Left forelimb (tissue), 1 donor: ENCODE results near the gene SMTN.
"Not testable (repeated sequence)": the region's sequence is repeated elsewhere in the genome, so short reads cannot be mapped to it uniquely, and the experiment has no call there.

Source experiments
- DNase-seq: peaks from one replicate; pipeline ENCODE4 v3.0.0-alpha.2; 2018; ENCODE audit warnings: low spot score

SMTN gene

DNA sequence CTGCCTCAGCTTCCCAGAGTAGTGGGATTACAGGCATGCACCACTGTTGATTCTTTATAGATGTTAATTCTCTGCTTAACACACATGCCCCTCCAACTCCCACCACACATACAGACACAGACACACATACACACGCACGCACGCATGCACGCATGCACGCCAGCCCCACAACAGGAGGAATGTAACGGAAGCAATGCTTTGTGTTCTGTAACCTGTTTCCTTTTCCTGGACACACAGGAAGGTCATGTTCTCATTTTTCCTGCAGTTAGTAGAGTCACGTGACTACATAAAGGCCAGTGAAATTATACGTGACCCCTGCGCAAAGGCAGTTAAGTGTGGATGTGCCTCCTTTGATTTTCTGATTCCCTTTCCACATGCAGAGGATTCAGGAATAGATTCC, 8.0 kb upstream of the SMTN start:
- DNase-seq, result not testable (repeated sequence)

DNA sequence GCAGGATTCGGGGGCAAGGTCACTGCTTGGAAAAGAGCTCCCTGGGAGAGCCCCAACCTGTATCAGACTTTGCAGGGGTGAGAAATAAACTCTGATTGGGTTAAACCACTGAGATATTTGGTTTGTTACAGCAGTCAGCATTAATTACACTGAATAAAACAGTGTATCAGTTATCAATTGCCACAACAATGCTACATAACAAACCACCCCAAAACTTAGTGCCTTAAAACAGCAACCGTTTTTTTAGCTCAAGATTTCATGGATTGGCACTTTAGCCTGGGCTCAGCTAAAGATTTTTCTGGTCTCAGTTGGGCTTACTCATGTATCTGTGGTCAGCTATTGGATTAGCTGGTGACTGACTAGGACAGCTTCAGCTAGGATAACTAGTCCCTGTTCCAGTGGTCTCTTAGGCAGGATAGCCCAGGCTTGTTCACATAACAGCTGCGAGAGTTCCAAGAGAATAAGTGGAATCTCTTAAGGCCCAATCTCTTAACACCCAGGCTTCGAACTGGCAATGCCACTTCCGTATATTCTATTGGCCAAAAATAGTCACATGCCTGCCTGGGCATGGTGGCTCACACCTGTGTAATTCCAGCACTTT, 7.5 kb upstream of the SMTN start:
- not testable (repeated sequence) for DNase-seq

DNA sequence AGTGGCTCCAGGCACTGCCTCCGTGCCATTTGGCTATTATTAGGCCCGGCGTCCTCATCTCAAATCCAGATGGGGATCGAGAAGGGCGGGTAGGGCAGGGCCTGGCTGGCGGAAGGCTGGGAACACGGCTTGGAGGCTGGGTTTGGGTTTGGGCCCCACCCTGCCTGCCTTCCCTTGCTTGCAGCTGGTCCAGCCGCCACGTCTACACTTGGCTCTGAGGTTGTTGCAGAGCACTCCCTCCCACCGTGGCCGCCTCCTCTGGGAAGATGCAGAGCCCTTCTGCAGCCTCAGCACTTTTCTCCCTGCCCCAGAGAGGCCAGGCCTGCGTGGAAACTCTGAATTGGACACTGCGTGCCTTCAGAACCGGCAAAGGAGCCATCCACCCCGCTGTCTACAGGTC, 5.2 kb upstream of the SMTN start:
- peak; percentile 91 for DNase-seq

DNA sequence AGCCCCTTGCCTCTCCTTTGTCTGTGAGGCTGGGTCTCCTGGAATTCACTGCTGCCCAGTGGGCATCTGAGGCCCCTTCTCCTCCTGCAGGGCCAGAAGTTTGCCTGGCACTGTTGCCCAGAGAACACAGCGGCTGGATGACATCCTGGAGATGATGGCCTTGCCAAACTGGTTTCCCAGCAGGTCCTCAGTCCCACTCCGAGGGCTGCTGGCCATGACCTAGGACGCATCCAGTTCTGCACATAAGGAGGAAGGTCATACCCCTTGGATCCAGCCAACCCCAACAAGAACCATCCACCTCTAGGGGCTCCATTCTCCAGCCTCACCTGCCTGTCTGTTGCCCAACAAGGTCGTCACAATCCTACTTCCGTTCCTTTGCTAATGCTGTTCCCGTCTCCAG, 3.4 kb upstream of the SMTN start:
- DNase-seq, result no peak

DNA sequence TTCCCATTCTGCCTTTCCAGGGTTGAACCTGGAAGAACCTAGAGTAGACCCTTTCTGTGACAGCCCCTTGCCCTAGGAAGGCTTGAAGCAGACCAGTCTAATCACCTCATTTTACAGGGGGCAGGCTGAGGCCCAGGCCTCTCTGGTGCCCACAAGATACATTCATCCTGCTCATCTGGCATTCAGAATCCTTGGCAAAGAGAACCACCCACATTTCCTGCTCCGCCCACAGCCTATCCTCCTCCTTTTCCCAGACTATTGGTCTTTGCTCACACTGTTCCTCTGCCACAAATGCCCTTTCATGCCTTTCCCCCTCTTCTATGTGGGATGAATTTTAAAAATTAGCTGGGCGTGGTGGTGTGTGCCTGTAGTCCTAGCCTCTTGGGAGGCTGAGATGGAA, 2.7 kb upstream of the SMTN start:
- DNase-seq, result not testable (repeated sequence)

DNA sequence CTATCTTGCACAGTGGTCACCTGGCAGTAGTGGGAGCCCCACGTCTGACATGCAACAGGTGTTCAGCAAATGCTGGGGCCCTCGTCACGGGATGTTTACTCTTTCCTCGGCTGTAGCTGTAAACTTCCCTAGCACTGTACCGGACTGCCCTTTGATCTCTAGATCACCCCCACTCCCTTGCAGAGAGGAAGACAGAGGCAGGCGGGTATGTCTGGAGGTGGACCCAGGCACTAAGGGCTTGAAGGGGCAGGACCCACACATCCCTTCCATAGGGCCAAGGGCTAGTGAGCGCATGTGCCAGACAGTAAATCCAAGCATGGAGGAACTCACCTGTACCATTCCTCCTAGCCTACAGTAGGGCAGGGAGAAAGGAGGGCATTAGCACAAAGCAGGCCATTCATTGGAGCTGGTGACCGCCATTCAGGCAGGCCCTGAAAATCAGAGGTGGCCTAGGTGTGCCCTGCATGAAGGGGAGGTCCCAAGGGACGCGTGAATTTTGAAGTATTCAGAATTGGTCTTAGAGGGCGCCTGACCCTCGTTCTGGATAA, 1.9 kb upstream of the SMTN start:
- DNase-seq, result no peak

DNA sequence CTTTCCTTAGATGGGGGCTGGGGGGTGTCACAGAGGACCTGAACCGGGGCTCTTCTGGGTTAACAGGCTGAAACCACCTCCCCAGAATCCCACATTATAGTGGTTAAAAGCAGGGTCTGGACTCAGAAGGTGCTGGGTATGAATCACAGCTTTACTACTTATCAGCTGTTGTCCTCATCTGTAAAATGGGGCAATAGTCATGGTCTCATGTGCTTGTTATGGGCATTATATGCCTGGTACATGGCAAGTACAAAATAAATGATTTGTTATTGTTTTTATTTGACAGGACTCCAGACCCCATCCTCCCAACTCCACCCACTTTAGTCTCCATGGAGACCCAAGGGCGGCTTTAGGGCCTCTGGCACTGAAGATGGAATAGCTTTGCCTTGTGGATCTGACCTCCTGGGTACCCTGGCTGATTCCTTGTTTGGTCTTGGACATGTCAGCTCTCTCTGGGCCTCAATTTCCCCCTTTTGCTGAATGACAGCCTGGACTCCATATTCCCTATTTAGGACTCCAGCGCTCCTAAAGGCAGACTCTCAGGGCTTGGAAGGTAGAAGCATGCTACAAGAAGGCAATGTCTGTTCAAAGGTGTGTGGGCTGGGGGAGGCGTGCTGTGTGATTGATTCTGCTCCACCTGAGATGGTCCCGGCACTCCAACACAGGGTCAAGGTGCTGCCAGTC, 812 bp upstream of the SMTN start:
- DNase-seq, result no peak

DNA sequence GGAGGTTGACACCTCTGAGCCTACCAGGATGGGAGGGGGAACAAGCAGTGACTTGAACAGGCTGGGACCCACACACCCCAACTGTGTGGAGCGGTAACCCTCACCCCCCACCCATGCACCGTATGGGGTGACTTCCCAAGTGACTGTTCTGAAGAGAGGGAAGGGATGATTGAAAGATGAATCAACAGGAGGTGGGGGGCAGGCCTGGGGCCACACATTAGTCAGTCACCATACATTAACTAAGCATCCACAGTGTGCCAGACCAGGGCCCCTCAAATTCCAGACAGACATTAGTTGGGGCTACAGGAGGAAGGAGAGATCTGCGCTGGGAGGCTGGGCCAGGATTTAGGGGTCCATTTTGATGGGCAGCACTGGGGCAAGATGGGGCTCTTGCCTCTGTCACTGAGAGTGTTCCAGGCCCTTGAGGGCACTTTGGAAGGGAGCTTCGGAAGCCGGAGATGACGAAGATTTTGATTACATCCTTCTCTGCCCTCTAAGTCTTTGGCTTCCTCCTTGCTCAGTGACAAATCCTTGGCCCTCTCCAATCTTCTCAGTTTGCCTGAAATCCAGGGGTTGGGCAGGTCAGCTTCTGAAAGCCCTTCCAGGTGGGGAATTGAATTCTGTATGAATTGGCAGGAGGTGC, 966 bp downstream of the SMTN start:
- no peak for DNase-seq

DNA sequence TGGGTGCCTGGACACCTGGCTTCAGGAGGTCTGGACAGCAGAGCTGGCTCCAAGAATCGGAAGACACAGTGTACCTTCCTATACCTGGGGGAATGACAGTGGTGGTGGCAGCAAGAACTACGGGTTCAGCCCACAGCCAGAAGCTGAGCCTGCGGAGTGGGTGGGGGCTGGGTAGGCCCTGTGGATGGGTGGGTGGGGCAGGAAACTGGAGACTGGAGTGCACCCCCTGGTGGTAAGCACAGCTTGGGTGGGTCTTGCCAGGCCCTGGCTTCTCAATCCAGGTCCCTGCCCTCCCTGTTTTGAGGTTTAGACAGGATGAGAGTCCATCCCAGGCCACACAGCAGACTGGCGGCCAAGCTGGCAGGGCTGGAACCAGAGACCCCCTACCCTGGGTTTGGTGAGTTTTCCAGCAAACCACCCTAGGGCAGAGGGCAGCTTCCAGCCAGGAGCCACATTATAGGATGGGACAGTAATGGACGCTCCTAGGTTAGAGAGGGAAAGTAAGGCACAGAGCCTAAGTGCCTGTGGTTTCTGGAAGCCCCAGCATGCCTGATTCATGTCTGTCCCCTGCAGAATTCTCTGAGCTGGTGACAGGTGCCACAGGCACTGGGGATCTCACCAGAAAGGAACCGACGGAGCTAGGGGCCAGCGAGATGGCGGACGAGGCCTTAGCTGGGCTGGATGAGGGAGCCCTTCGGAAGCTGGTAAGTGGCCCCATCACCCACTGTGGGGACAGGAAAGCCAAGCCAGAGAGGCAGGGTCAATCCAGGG, 1.7 kb downstream of the SMTN start:
- no peak for DNase-seq

DNA sequence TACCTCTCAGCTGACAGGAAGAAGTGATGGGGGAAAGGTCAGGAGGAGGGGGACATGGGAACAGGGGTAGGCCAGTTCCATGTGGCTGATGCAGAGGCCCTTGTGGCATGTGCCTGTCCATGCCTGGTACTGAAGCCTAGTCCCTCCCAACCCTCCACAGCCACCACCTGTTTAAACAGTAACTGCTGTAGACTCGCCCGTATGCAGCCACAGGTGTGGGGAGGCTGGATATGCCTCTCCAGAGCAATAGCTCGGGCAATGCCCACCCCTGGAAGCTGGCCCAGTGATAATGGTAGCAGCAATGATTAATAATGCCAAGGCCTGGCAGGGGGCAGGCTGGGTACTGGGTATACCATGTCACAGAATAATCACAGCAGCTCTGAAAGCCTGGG, 2.3 kb downstream of the SMTN start:
- DNase-seq, result no peak

DNA sequence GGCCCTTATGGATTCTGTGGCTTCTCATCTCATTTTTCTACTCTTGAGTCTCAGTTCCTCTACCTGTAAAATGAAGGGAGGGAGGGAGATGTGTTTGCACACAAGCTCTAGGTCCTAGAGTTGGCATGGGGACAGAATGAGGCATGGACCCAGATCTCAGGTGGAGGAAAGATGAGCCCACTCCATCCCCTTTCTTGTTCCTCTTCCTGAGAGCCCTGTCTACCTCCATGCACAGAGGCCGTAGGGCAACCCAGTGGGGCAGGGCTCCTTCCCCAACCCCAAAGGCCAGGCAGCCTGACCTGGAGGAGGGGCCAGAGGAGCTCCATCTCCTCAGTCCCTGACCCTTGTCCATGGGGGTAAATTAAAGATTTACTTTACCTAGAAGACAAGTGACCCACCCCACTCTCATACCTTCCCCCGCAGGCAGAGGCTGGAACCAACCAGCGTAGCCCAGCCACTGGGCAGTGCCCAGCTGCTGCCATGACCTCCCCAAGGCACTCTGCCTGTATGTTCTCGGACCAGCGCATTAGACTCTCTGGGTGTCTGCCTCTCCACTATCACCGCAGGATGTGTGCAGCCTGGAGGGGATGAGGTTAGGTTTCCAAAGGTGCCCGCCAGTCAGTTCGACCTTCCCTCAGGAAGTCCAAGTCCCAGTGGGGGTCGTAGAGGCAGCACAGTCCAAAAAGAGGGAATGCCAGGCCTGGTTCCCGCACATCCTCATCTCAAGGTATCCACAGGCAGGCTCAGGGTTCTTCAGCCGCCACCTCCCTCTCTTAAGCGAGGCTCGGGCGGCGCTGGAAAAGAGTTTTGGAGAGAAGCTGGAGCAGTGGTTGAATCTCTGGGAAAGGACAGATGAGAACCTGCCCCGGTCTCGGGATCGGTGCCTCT, 3.0 kb downstream of the SMTN start:
- DNase-seq, result no peak

DNA sequence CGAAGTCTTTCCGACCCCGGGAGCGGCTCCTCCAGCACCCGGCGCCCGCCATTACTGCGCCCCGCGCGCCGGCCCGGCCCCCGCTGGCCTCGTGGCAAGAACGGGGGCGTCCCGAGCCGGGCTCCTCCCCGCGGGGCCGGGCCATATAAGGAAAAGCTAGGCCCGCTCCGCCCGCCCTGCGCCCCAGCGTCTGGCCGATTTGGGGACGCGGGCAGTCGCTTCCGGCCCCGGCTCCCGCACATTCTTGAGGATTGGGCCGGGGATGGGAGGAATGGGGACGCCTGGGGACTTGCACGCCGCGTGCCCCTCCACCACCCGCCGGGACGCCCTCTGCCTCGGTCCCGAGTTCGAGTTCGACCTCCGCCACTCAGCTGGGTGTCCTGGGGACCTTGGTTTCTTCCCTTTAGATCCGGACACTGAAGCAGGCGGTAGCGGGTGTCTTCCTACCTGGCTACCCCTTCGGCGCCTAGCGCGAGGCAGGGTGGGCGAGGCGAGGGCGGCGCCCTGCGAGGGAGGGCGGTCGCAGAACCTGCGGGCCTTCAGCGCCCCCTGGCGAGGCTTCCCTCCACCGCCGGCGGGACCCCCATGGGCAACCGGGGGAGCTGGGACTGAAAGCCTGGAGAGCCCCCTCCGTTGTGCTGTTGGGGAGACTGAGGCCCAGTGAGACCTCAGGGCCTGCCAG, 3.8 kb downstream of the SMTN start:
- peak; percentile 89 for DNase-seq

DNA sequence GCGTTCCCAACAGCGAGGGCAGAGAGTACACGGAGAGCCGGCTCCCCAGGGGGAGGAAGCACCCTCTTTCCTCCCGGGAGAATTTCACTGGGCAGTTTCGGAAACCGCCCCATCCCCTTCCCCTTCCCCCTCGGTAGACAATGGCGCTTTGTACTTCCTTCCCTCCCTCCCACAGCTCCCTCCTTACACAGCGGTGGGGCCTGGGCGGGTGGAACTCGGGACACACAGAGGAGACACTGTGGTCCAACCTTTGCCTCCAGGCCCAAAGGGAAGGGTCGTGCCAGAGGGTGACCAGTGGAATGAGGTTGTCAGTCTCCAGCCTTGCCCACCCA, 4.3 kb downstream of the SMTN start:
- no peak for DNase-seq

DNA sequence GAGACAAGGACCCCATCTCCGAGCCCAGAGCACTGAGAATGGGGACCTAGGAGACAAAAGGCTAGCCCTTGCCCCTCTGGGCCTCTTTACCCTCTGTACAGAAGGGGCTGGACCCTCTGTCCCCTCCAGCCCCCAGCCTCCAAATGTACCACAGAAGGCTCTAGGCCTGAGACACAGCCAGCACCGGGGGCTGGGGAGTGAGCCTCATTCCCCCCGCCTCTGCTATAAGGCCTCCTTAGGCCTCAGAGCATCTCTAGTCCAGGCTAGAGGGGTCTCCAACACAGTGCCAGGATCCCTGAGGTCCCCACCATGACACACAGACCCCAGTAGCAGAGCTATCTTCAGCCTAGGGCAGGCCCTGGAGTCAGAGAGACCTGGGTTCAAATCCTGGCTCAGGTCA, 4.8 kb downstream of the SMTN start:
- DNase-seq, result no peak

DNA sequence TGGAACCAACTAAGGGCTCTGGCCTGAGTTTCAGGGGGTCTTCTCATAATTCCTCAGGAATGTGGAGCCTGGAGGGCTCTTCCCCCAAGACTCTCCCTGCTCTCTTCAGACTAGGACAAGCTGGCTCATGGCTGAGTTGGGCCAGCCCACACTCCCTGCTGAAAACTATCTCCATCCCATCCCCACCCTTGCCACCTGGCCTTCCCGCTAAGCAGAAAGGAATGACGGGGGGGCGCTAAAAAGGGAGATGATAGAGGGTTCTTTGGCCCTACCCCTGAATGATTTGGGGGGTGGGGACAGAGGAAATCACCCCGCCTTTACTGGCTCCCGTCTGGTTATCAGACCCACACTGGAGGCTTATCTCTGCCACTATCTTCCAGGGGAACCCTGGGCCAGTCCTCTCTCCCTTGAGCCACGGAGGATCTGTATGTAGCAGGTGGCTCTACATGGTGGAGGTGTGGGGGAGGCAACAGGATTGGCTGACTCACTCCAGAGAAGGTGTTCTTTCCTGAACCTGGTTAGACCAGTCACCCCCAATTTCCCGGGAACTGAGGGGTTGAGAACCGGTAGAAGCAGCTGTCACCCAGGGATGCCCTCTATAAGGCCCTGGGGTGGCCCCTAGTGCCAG, 5.7 kb downstream of the SMTN start:
- peak; percentile 36 for DNase-seq

DNA sequence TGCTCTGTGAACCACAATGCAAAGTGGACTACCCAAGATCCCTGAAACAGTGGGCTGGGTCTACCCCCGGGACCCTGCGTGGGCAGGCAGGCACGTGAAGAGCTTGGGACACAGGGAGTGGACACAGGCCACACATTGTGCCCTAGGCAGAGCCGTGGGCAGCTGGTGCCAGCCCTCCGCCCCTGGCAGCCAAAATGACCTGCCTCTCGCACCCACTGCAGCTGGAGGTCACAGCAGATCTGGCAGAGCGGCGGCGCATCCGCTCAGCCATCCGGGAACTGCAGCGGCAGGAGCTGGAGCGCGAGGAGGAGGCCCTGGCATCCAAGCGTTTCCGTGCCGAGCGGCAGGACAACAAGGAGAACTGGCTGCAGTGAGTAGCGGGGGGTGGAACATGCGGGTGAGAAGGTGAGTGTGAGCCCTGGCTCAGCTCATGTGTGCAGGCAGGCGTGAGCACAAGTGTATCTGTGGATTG, 6.7 kb downstream of the SMTN start:
- DNase-seq, result peak; percentile 58

DNA sequence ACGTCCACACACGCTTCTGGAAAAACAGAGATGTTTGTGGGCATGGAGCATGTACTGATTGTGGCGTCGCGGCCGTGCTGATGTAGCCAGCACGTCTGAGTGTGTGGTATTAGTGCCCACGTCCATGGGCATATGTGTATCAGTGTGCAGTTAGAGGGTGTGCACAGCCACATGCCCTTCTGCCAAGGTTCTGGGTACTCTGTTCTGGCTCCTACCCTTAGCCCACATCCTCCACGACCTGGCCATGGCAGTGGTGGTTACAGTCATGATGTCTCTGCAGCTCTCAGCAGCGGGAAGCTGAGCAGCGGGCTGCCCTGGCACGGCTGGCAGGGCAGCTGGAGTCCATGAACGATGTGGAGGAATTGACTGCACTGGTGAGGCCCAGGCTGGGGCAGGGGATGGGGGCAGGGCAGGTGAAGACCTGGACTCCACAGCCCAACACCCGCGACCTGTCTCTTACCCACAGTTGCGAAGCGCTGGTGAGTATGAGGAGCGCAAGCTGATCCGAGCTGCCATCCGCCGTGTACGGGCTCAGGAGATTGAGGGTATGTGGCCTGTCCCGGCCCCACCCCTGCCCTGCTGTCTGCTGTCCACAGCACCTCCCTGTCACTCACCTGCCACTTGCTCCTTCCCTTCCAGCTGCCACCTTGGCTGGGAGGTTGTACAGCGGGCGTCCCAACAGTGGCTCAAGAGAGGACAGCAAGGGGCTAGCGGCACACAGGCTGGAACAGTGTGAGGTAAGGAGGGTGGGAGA, 7.3 kb downstream of the SMTN start:
- peak; percentile 60 for DNase-seq

DNA sequence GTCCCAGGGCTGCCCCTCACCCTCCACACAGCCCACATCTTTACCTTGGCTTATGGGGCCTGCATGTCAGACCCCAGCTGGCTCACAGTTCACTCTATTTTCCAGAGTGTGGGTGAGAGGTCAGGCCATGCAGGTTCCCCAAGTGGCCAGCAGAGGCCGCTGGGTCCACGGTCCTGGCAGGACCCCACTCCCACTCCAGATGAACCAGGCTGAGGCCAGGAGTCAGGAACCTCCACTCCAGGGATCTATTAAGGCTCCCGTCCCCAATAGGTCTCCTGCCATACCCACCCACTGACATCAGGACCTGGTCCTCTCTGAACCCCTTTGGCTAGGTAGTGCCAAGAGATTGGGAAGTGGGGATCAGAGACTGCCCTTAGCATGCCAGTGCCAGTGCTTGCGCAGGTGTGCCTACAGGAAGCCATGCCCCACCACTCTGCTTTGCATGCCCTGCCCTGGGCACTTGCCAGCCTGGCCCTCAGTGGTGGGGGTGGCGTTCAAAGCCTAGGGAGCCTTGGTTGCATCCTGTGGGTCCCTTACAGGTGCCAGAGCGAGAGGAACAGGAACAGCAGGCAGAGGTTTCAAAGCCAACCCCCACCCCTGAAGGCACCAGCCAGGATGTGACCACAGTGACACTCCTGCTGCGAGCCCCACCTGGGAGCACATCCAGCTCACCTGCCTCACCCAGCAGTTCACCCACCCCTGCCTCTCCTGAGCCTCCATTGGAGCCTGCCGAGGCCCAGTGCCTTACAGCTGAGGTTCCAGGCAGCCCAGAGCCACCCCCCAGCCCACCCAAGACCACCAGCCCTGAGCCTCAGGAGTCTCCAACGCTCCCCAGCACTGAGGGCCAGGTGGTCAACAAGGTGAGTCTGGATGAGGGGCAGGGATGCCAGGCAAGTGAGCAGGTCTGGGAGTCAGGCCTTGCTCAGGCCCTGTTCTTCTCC, 8.3 kb downstream of the SMTN start:
- DNase-seq, result no peak
